Germinal center (tissue), 1 donor: ENCODE results near the gene PLEKHA5.
"Not testable (repeated sequence)": the region's sequence is repeated elsewhere in the genome, so short reads cannot be mapped to it uniquely, and the experiment has no call there.

Experiments used
- DNase-seq: peaks from one replicate; pipeline ENCODE4 v3.0.0; 2012; ENCODE audit warnings: mixed read lengths, low spot score

Gene PLEKHA5

GRCh38 chr12:19201661-19202060, 72.1 kb downstream of the PLEKHA5 start:
- no peak for DNase-seq

DNA sequence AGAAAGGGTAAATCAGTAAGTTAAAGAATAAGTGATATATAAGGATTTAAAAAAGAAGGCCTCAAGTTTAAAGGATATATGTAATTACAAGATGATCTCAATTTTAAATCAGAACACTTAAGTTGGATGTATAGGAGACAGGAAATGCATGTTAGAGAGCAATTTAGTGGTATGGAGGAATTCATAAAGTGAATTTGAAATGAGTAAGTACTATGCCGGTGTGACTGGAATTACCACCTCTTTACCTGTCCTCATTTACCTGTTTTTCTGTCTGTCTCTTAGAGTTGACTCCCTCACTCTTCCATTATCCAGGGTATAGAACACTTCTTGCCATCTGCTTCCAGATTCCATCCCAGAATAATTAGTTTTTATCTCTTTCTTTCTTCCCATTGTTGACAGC, 73.5 kb downstream of the PLEKHA5 start:
- DNase-seq: no peak

DNA sequence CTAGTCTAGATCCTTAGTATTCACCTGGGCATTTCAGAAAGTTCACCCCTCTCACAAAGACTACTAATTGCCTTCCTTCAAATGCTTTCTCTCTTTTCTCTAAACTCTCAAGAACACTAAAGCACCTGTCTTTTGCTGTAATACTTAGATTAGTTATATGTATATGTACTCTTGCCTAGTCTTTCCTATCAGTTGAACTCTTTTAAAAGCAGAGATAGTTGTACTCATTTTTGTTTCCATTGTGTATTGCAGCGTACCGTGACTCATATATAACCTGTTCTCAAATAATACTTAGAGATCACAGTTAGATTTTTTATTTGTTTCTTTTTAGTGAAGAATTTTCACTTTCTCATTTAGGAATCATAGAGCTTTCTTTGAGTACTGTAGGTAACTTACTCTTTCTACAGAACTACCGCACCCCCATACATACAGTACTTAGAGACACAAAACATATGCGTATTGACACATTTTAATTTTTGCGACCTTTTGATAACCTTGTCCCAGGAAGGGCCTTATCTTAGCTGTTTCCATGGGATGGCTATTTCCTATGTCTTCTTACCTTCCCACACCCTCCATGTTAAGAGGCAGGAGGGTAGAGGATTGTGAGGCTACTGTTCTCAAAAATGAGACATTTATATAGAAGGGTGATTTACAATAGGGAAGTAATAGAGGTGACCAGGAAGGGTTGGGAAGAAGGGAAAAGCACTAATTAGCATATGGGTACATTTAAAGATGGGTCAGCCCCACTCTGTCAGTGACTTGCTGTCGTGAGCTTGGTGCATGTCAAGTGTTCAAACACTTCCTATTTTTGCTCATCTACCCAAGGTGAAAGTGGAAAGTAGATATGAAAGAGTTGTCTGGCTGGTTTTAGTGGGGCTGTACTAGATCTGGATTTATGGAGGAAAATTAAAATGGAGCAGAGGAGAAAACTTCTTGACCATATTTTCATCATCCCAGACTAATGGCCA, 74.3 kb downstream of the PLEKHA5 start:
- no peak for DNase-seq

DNA sequence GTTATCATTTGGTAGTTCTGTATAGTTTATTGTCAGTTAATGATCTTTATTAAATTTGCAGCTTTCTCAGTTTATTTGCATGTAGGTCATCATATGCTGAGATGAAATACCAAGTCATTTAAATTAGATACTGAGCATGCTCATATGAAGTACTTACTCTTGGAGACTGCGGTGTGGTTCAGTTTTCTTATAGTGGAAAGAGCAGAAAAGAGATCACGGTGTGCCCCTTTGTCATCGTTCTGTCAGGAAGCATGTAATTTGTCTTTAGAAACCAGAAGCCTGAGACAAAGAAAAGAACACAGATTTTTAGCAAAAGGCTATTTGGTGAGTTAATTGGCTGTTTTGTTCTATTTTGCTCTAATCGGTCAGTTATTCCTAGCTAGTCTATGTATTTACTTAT, 75.6 kb downstream of the PLEKHA5 start:
- no peak for DNase-seq

GRCh38 chr12:19206493-19207077, 77.1 kb downstream of the PLEKHA5 start:
- no peak for DNase-seq

- DNase-seq: no peak
Observed at GRCh38 chr12:19208456-19208855, 78.9 kb downstream of the PLEKHA5 start.

- no peak for DNase-seq
Observed at GRCh38 chr12:19209661-19210060, 80.1 kb downstream of the PLEKHA5 start.

DNA sequence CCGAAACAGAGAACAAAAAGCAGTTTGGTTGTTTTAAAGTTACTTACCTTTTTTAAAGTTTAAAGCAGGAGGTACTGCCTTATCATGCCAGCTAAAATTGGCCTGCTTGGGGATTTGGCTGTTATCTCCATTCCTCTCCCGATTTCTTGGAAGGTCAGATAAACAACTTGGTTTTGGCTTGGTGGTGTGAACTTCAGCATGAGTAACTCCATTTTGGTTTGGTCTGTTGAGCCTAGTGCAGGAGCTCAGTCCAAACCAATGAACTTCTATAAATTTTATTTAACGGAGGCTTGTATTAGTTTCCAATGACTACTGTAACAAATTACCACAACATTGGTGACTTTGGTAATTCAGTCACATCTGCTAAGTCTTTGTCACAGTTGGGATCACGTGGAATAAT, 82.3 kb downstream of the PLEKHA5 start:
- no peak for DNase-seq

DNA sequence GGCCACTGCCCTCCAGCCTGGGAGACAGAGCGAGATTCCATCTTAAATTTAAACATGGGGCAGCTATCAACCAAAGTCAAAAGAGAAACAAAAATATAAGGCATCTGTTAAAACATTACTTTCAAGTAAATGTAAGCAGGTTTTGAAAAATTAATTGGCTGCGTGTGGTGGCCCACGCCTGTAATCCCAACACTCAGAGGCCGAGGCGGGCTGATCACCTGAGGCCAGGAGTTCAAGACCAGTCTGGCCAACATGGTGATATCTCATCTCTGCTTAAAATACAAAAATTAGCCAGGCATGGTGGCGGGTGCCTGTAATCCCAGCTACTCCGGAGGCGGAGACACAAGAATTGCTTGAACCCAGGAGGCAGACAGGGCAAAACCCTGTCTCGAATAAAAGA, 82.7 kb downstream of the PLEKHA5 start:
- DNase-seq: no peak

GRCh38 chr12:19214020-19214419, 84.5 kb downstream of the PLEKHA5 start:
- DNase-seq: no peak

DNA sequence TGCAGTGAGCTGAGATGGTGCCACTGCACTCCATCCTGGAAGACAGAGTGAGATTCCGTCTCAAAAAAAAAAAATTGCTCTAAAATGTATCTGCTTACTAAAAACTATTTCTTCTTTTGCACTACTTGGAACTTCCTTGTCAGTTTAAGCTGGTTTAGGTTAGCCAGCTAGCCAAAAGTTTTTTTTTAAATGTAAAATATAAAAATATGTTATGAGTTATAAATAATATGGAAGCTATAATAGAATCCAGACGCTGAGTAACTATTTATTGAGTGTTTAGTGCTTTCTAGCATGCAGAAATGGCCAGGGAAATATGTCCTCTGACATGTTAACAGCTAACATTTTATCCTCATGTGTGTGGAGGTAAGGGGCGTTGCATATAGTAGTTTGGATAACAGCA, 85.6 kb downstream of the PLEKHA5 start:
- no peak for DNase-seq

- no peak for DNase-seq
Observed at GRCh38 chr12:19217446-19217845, 87.9 kb downstream of the PLEKHA5 start.

GRCh38 chr12:19220205-19220604, 90.7 kb downstream of the PLEKHA5 start:
- no peak for DNase-seq

DNA sequence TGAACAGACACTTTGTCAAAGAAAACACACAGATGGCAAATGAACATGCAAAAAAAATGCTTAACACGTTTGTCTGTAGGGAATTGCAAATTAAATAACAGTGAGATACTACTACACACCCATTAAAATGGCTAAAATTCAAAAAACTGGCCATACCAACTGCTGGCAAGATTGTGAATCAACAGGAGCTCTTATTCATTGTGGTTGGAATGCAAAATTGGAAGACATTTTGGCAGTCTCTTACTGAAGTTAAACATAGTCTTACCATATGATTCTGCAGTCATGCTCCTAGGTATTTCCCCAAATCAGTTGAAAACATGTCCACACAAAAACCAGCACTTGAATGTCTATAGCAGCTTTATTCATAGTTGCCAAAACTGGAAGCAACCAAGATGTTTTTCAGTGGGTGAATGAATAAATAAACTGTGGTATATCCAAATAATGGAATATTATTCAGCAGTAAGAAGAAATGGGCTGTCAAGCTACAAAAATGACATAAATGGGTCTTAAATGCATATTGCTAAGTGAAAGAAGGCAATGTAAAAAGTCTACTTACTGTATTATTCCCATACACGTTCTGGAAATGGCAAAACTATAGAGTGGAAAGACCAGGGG, 91.4 kb downstream of the PLEKHA5 start:
- no peak for DNase-seq

- no peak for DNase-seq
Observed at GRCh38 chr12:19222558-19222957, 93.0 kb downstream of the PLEKHA5 start.

- no peak for DNase-seq
Observed at GRCh38 chr12:19223018-19223417, 93.5 kb downstream of the PLEKHA5 start.

DNA sequence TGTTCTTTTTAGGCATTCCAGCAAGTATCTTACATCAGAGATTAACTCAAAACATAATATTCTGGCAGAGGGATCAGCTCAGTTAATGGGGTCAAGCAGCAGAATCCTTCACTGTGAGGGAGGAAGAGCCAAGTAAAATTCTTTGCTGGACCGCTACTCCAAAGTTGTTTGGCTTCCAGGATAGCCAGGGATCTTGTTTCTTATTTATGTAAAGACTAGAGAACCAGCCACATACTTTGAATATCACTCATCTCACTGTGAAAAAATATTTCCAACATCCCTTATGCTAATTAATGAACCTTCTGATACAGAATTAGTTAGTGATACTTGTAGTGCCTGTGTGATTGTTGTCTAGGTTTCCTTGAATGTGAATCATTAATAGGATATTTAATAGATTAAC, 94.2 kb downstream of the PLEKHA5 start:
- DNase-seq: no peak

DNA sequence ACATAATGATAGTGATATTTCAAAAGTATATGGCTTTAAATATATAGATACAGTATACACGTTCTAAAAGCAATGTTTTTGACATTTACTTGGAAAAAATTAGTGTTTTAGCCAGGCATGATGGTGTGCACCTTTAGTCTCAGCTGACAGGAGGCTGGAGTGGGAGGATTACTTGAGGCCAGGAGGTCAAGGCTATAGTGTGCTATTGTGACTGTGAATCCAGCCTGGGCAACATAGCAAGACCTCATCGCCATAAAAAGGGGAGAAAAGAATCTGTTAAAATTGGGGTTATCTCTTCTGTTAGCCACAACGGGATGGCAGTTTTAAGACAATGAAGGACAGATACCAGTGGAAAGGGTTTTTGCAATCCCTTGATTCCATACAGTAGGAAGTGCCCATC, 95.2 kb downstream of the PLEKHA5 start:
- no peak for DNase-seq

DNA sequence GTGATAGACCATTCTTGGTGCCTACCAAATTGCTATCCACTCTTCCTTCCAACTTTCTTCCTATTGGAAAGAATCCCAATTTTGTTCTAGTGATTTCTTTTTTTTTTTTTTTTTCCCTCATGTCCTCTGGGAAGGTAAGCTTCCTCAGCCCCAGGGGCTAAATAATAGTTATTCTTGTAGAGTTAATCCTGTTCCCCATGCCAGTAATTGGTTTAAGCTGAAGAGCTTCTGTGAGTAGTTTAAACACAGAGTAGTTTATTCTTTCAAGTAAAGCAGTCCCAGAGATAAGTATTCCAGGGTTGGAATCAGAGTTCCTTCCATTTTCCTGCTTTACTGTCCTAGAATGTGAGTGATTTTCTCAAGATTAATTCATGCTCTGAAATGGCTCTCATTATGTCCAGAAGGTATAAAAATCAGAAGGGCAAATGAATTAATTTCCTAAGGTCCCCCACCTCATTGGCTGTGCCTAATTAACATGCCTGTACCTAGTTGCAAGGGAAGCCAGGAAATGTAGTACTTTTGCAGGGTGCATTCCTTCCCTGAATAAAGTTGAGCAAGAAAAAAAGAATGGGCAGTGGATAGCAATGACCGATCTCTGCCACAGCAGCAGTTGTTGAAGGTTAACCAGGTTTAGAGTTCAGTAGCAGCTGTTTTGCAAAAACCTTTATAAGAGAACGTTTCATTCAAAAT, 97.8 kb downstream of the PLEKHA5 start:
- DNase-seq: no peak

GRCh38 chr12:19227880-19228210, 98.3 kb downstream of the PLEKHA5 start:
- no peak for DNase-seq

DNA sequence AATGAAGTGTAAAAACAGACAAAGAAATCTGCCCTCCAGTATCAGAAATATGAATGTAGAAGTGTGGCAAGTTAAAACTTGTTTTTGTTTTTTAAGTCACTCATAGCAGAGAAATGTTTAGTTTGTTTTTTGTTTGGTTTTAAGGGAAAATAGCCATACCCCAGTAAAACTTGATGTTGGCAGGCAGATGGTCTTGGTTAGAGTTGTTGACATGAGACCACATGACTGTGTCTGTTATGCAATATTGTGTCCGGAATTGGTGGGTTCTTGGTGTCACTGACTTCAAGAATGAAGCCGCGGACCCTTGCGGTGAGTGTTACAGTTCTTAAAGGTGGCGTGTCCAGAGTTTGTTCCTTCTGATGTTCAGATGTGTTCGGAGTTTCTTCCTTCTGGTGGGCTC, 99.5 kb downstream of the PLEKHA5 start:
- DNase-seq: not testable (repeated sequence)

DNA sequence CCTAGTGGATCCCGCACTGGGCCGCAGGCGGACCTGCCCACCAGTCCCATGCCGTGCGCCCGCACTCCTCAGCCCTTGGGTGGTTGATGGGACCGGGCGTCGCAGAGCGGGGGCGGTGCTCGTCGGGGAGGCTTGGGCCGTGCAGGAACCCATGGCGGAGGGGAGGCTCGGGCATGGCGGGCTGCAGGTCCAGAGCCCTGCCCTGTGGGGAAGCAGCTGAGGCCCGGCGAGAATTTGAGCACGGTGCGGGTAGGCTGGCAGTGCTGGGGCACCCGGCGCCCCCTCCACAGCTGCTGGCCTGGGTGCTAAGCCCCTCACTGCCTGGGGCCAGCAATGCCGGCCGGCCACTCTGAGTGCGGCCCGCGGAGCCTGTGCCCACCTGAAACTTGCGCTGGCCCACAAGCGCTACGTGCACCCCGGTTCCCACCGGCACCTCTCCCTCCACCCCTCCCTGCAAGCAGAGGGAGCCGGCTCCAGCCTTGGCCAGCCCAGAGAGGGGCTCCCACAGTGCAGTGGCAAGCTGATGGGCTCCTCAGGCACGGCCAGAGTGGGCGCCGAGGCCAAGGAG, 100.8 kb downstream of the PLEKHA5 start:
- DNase-seq: no peak
